Measurements from ENCODE around the gene PRKCB.
"Not testable (repeated sequence)": the region's sequence is repeated elsewhere in the genome, so short reads cannot be mapped to it uniquely, and the experiment has no call there.

The PRKCB gene

GRCh38 chr16:24098896-24099295, 263.1 kb downstream of the PRKCB start:
- DNase-seq (ENCODE audit: low read depth), result no peak

GRCh38 chr16:24101431-24101830, 265.6 kb downstream of the PRKCB start:
- DNase-seq (ENCODE audit: low read depth), result no peak

- no peak for DNase-seq (ENCODE audit: low read depth)
These were observed 266.5 kb downstream of the PRKCB start for GRCh38 chr16:24102209-24102660.

GRCh38 chr16:24105471-24105870, 269.7 kb downstream of the PRKCB start:
- DNase-seq (ENCODE audit: low read depth), result not testable (repeated sequence)

- not testable (repeated sequence) for DNase-seq (ENCODE audit: low read depth)
These were observed 272.3 kb downstream of the PRKCB start for GRCh38 chr16:24108090-24108489.

GRCh38 chr16:24111724-24112302, 276.0 kb downstream of the PRKCB start:
- no peak for DNase-seq (ENCODE audit: low read depth)

- DNase-seq (ENCODE audit: low read depth), result no peak
These were observed 277.4 kb downstream of the PRKCB start for GRCh38 chr16:24113115-24113745.

GRCh38 chr16:24114876-24115275, 279.1 kb downstream of the PRKCB start:
- no peak for DNase-seq (ENCODE audit: low read depth)

GRCh38 chr16:24116046-24116776, 280.4 kb downstream of the PRKCB start:
- DNase-seq (ENCODE audit: low read depth), result no peak

- DNase-seq (ENCODE audit: low read depth), result no peak
These were observed 281.2 kb downstream of the PRKCB start for GRCh38 chr16:24116989-24117388.

- no peak for DNase-seq (ENCODE audit: low read depth)
These were observed 281.9 kb downstream of the PRKCB start for GRCh38 chr16:24117680-24118079.

GRCh38 chr16:24118126-24118821, 282.5 kb downstream of the PRKCB start:
- no peak for DNase-seq (ENCODE audit: low read depth)

- DNase-seq (ENCODE audit: low read depth), result no peak
These were observed 284.0 kb downstream of the PRKCB start for GRCh38 chr16:24119807-24120206.

GRCh38 chr16:24123275-24123674, 287.5 kb downstream of the PRKCB start:
- no peak for DNase-seq (ENCODE audit: low read depth)

- no peak for DNase-seq (ENCODE audit: low read depth)
These were observed 288.5 kb downstream of the PRKCB start for GRCh38 chr16:24124291-24124690.

GRCh38 chr16:24125214-24125613, 289.4 kb downstream of the PRKCB start:
- no peak for DNase-seq (ENCODE audit: low read depth)

GRCh38 chr16:24129412-24129918, 293.7 kb downstream of the PRKCB start:
- DNase-seq (ENCODE audit: low read depth), result no peak

- no peak for DNase-seq (ENCODE audit: low read depth)
These were observed 294.8 kb downstream of the PRKCB start for GRCh38 chr16:24130494-24131085.

GRCh38 chr16:24131294-24131693, 295.5 kb downstream of the PRKCB start:
- no peak for DNase-seq (ENCODE audit: low read depth)

GRCh38 chr16:24132048-24132796, 296.4 kb downstream of the PRKCB start:
- DNase-seq (ENCODE audit: low read depth), result no peak

GRCh38 chr16:24132797-24133155, 297.0 kb downstream of the PRKCB start:
- DNase-seq (ENCODE audit: low read depth), result no peak
